C4-2B (cell line): ENCODE data around the gene SELP.

Experiments used
- CTCF ChIP-seq: fragments of 450-650 bp; conservative IDR thresholded peaks from 2 replicates; pipeline ENCODE4 v1.5.1; 2017; ENCODE audit warnings: mild to moderate bottlenecking
- ZFX ChIP-seq: fragments of 450-650 bp; IDR thresholded peaks from 2 replicates; pipeline ENCODE4 v1.6.1; 2017

DNA sequence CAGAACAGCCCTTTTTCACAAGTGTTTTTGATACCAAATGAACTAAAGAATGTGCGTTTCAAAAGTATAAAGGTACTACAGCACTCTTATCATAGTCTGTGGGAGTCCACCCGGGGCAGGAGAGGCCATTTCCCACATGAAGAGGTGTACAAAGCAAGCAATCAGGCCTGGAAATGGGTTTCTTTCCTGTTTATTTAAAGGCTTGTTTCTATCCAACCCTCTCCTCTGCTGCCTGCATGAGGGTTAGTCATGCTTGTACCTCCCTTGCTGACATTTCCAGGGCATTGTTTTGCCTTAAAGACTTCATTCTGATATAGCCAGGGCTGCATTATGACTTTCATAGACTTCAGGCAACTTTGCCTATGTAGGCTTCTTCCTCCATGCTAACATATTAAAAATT lies 11.6 kb downstream of the SELP start:
- TF ChIP-seq CTCF (no peak), ZFX (no peak)
